GM12872 (cell line): ENCODE data around the gene CCDC148.

Source experiments
- TF ChIP-seq, protein P1 (sequence below): IDR thresholded peaks from 3 replicates; pipeline ENCODE4 v1.5.1; 2011; ENCODE audit warnings: low read depth, mild to moderate bottlenecking, low read length, moderate library complexity; ENCODE audit not compliant: insufficient read depth

The CCDC148 gene

DNA sequence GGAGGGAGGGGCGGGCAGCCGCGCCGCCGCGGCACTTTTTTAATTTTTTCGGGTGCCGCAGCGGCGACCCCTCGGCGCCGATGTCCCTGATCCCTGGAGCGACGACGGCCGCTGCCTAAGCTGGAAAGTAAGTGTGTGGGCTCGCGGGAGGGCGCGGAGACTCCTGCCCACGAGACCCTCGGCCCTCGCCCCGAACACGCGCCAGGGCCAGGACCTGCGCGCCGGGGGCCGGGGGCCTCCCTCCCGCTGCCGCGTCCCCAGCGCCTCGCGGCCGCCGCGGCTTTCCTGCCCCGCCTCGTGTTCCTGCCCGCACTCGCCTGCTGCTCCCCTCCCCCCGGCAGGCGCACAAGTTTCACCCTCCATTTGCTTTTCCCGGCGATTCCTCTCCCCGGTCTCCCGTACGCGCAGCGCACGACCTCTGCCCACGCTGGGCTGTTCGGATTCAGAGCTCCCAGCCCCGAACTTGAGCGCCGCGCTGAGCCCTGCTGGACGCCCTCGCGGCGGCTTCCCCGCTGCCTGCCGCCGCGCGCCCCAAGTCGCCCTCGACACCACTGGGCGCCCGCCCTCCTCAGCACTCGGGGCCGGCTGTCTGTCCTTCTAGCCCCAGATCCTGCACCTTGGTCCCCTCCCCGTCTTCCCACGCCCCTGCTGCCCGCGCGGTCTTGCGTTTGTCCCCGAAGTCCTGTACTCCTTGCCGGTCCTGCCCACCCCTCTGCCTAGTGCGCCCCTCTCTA lies 706 bp upstream of the CCDC148 start:
- TF ChIP-seq, protein P1, sequence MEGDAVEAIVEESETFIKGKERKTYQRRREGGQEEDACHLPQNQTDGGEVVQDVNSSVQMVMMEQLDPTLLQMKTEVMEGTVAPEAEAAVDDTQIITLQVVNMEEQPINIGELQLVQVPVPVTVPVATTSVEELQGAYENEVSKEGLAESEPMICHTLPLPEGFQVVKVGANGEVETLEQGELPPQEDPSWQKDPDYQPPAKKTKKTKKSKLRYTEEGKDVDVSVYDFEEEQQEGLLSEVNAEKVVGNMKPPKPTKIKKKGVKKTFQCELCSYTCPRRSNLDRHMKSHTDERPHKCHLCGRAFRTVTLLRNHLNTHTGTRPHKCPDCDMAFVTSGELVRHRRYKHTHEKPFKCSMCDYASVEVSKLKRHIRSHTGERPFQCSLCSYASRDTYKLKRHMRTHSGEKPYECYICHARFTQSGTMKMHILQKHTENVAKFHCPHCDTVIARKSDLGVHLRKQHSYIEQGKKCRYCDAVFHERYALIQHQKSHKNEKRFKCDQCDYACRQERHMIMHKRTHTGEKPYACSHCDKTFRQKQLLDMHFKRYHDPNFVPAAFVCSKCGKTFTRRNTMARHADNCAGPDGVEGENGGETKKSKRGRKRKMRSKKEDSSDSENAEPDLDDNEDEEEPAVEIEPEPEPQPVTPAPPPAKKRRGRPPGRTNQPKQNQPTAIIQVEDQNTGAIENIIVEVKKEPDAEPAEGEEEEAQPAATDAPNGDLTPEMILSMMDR, result peak; percentile 31; the same call in 2 of the 3 replicates

DNA sequence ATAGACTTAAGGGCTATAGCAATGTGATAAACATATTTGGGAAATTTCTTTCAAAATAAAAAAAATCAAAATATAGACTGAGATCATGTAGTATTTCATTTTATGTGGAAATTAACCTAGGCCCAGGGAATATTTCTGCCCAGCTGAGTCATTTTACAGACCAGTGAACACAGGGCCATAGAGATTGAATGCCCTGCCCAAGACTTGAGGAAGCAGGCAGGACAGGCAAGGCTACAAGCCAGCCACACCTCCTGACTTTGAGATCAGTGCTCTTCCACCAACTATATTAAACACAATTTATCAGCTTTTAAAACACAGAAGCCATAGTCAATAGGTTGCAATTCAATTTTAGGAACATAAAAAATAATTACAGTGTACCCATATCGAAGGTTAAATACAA lies 12.9 kb downstream of the CCDC148 start:
- TF ChIP-seq, protein P1, result no peak

DNA sequence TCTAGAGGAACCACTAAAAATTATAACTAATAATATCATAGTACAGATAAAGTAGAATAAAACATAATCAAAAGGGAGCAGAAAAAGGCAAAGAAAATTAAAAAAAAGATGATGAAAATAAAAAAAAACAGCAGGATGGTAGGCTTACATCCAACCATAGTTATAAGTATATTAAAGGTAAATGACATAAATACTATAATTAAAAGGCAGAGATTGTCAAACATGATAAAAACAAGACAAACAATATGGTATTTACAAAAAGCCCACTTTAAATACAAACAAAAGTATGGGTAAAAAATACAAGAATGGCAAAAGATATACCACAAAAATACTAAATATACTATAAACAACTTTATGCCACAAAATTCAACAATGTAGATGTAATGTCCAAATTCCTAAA lies 24.4 kb downstream of the CCDC148 start:
- TF ChIP-seq, protein P1, result no peak

DNA sequence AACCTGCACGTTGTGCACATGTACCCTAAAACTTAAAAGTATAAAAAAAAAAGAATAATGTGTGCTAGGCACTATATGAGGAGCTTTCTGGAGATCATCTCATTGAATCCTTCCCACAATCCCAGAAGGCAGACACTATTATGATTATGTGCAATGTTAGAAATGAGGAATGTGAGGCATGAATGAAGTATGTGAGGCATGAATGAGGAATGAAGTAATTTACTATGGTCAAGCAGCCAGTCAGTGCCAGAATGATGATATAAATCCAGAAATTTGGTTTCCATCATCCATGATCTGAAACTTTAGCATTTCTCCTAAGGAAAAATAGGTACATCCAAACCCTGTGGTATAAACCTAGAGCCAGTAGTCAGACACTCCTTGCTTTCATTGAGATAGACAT lies 42.0 kb downstream of the CCDC148 start:
- TF ChIP-seq, protein P1, result no peak

DNA sequence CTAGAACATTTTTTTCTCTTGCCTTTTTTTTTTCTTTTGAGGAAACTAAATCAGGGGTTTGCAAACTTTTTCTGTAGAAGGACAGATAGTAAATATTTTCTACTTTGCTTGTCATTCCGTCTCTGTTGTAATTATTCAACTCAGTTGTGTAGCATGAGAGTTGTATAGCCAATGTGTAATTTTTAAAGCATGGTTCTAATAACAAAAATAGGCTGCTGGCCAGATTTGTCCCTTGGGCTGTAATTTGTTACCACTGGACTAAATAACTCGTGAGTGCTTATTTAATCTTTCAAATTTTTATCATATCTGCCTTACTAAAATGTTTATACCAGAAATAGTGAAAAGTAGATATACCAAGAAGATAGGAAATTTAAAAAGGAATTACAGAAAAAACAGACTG lies 43.0 kb downstream of the CCDC148 start:
- TF ChIP-seq, protein P1, result no peak

DNA sequence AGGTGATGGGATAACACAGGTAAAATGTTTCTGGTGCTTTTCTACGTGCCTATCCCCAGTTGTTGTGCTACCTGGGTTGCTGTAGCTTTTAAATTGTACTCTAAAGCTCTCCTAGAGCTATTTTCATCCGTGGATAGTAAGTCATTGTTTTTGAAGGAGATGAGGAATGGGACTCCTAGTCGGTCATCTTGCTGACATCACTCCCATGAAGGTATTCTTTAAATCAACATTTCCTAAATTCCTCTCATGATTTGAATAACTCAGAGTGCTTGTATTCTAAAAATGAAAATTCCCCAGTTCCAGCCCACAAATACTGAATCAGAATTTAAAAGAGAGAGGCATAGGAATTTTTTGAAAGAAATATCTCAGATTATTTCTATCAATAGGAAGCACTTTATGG lies 44.3 kb downstream of the CCDC148 start:
- TF ChIP-seq, protein P1, result no peak

DNA sequence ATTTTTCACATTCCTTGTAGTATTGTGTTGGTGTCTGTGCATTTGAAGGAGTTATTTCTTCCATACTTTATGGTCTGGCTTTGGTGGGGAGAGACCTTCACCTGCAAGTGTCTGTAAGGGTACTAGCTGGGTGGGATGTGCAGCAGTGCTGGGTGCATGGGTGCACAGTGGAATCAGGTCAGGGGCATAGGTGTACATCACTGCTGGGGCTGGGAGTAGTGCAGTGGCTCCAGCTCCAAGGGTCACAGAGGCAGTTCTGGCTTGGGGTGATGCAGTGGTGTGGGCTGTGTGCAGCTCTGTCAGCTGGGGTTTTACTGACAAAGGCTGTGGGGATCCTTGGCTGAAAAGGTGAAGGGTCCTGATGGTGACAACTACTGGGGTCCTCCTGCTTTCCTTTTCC lies 44.8 kb downstream of the CCDC148 start:
- TF ChIP-seq, protein P1, result no peak
